H1 (cell line): ENCODE results near the gene CDR2L. TPM values are rescaled to one million over a fixed set of nuclear protein-coding genes. Genes with fewer than 3 reads are reported as not detected.

Experiments used
- BCL11A ChIP-seq, 2 experiments: IDR thresholded peaks; one replicate each; pipeline ENCODE4 v1.6.1; 2011; ENCODE audit warnings: low read depth in 2 of 2, low read length in 2 of 2, mild to moderate bottlenecking in 2 of 2
- CBX5 ChIP-seq: fragments of 300-800, 300-1000 bp; sonication (generic); IDR thresholded peaks from 2 replicates; pipeline ENCODE4 v1.7.1; 2016; ENCODE audit warnings: antibody characterized with exemption, low read length, low read depth
- CBX8 ChIP-seq: fragments of 300-800, 300-1000 bp; sonication (generic); IDR thresholded peaks from 2 replicates; pipeline ENCODE4 v1.7.1; 2016; ENCODE audit warnings: low read depth, low read length, borderline replicate concordance
- CEBPB ChIP-seq: IDR thresholded peaks from 2 replicates; pipeline ENCODE4 v1.6.1; 2012; ENCODE audit warnings: low read depth, low read length
- CHD1 ChIP-seq: IDR thresholded peaks from 2 replicates; pipeline ENCODE4 v1.6.1; 2012; ENCODE audit warnings: low read depth, low read length, improper control_type of control experiment
- CREB1 ChIP-seq: IDR thresholded peaks from 2 replicates; pipeline ENCODE4 v1.6.1; 2012; ENCODE audit warnings: inconsistent platforms
- JUN ChIP-seq: IDR thresholded peaks from 2 replicates; pipeline ENCODE4 v1.6.1; 2011; ENCODE audit warnings: low read depth, mild to moderate bottlenecking, improper control_type of control experiment, low read length
- KDM4A ChIP-seq: IDR thresholded peaks from one replicate; pipeline ENCODE4 v1.7.1; 2012; ENCODE audit warnings: low read depth, mild to moderate bottlenecking, moderate library complexity, low read length, inconsistent platforms; ENCODE audit not compliant: severe bottlenecking
- MAFK ChIP-seq: IDR thresholded peaks from 2 replicates; pipeline ENCODE4 v1.6.1; 2012; ENCODE audit warnings: low read depth, mild to moderate bottlenecking, improper control_type of control experiment, low read length
- PHF8 ChIP-seq: fragments of 200-600 bp; sonication (generic); conservative IDR thresholded peaks from 2 replicates; pipeline ENCODE4 v1.7.1; 2012; ENCODE audit warnings: low read depth, mild to moderate bottlenecking, inconsistent platforms, low read length, moderate library complexity
- RAD21 ChIP-seq, 2 experiments: IDR thresholded peaks in 1 of 2; conservative IDR thresholded peaks in 1 of 2; 2 replicates each; pipeline ENCODE4 v1.6.1; 2011; ENCODE audit warnings: low read depth in 2 of 2, low read length in 2 of 2, improper control_type of control experiment in 1 of 2, inconsistent platforms in 1 of 2, mild to moderate bottlenecking in 1 of 2, moderate library complexity in 1 of 2
- RFX5 ChIP-seq: IDR thresholded peaks from 2 replicates; pipeline ENCODE4 v1.6.1; 2011; ENCODE audit warnings: low read depth, low read length, improper control_type of control experiment, borderline replicate concordance
- SAP30 ChIP-seq: fragments of 300-600 bp; sonication (generic); IDR thresholded peaks from 2 replicates; pipeline ENCODE4 v1.7.1; 2012; ENCODE audit warnings: low read length, moderate library complexity, mild to moderate bottlenecking, inconsistent platforms; ENCODE audit not compliant: insufficient read depth, insufficient replicate concordance
- SUZ12 ChIP-seq: fragments of 200-600 bp; sonication (generic); IDR thresholded peaks from 2 replicates; pipeline ENCODE4 v1.6.1; 2012; ENCODE audit warnings: mild to moderate bottlenecking, inconsistent platforms, low read length, moderate library complexity, mixed read lengths
- TAF1 ChIP-seq: IDR thresholded peaks from 2 replicates; pipeline ENCODE4 v1.6.1; 2011; ENCODE audit warnings: mild to moderate bottlenecking, low read depth, low read length
- TAF7 ChIP-seq: optimal IDR thresholded peaks from 2 replicates; pipeline ENCODE3; 2011; ENCODE audit warnings: low read depth, mild to moderate bottlenecking, inconsistent platforms, low read length, moderate library complexity, borderline replicate concordance
- YY1 ChIP-seq: IDR thresholded peaks from 2 replicates; pipeline ENCODE4 v1.6.1; 2011; ENCODE audit warnings: low read depth, mild to moderate bottlenecking, low read length
- ZNF274 ChIP-seq: IDR thresholded peaks from 2 replicates; pipeline ENCODE4 v1.7.0; 2012; ENCODE audit warnings: low read length, borderline replicate concordance; ENCODE audit errors: extremely low read depth
- polyA plus RNA-seq, 7 experiments: library from polyadenylated mRNA; depleted of rRNA in 3 of 7; stranded (reverse) in 5 of 7; unstranded in 2 of 7; fragments of >200 nt in 5 of 7; fragments of 200-250 nt in 2 of 7; gene quantifications; 1 replicate in 5 of 7; 2 replicates in 1 of 7; 4 replicates in 1 of 7; pipeline versions ENCODE4 v1.2.1 to v1.2.3, GENCODE V29; 2011 to 2013; ENCODE audit warnings: missing spikeins in 2 of 7, mixed read lengths in 2 of 7
- total RNA-seq: library from RNA; stranded (reverse); fragmentation: NEBNext Ultra II Directional; extraction: Animal tissue kit (Norgen Biotek cat#: 25700); gene quantifications from 2 replicates; pipeline ENCODE4 v1.2.1, GENCODE V29; 2021
- TF ChIP-seq, protein P1 (sequence below), 3 experiments: IDR thresholded peaks; 1 replicate in 2 of 3; 2 replicates in 1 of 3; pipeline versions ENCODE4 v1.5.1 to v1.6.1; 2011; ENCODE audit warnings: low read length in 3 of 3, mild to moderate bottlenecking in 3 of 3, inconsistent platforms in 2 of 3, low read depth in 1 of 3, moderate library complexity in 1 of 3; ENCODE audit not compliant: insufficient read depth in 1 of 3; ENCODE audit errors: control extremely low read depth in 1 of 3
- TF ChIP-seq, protein P2 (sequence below): IDR thresholded peaks from 2 replicates; pipeline ENCODE4 v1.6.1; 2011; ENCODE audit warnings: low read length, improper control_type of control experiment

The CDR2L gene
- total and polyA plus RNA-seq, 2 of the 8 experiments (the other 6 are each of a cell fraction or from before 2014, with no cell fraction given) = 20.4 to 38.1 TPM

- TF ChIP-seq SAP30 (no peak), PHF8 (peak; percentile 47; the same call in 1 of the 2 replicates), RFX5 (no peak), JUN (no peak), BCL11A (IDR thresholded peaks at IDR 0.05; ENCODE audit: low read depth in 2 of 2, low read length in 2 of 2) (no peak), CREB1 (no peak), TAF7 (no peak), CBX8 (no peak), CBX5 (no peak), CHD1 (no peak), MAFK (no peak), SUZ12 (no peak), CEBPB (no peak), ZNF274 (no peak), RAD21 (IDR thresholded peaks at IDR 0.05 in 1 of 2, conservative IDR thresholded peaks at IDR 0.05 in 1 of 2; ENCODE audit: low read depth in 2 of 2, low read length in 2 of 2) (no peak), TAF1 (0 out of 2 replicates have a peak, but pooled peaks have one; percentile 31), YY1 (no peak), KDM4A (peak; percentile 61)
- TF ChIP-seq, protein P1, sequence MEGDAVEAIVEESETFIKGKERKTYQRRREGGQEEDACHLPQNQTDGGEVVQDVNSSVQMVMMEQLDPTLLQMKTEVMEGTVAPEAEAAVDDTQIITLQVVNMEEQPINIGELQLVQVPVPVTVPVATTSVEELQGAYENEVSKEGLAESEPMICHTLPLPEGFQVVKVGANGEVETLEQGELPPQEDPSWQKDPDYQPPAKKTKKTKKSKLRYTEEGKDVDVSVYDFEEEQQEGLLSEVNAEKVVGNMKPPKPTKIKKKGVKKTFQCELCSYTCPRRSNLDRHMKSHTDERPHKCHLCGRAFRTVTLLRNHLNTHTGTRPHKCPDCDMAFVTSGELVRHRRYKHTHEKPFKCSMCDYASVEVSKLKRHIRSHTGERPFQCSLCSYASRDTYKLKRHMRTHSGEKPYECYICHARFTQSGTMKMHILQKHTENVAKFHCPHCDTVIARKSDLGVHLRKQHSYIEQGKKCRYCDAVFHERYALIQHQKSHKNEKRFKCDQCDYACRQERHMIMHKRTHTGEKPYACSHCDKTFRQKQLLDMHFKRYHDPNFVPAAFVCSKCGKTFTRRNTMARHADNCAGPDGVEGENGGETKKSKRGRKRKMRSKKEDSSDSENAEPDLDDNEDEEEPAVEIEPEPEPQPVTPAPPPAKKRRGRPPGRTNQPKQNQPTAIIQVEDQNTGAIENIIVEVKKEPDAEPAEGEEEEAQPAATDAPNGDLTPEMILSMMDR (IDR thresholded peaks at IDR 0.05; ENCODE audit: control extremely low read depth in 1 of 3, insufficient read depth in 1 of 3, low read depth in 1 of 3, low read length in 3 of 3) = no peak
- TF ChIP-seq, protein P2, sequence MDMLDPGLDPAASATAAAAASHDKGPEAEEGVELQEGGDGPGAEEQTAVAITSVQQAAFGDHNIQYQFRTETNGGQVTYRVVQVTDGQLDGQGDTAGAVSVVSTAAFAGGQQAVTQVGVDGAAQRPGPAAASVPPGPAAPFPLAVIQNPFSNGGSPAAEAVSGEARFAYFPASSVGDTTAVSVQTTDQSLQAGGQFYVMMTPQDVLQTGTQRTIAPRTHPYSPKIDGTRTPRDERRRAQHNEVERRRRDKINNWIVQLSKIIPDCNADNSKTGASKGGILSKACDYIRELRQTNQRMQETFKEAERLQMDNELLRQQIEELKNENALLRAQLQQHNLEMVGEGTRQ = no peak
These were observed 15.1 kb upstream of the CDR2L start, which contains the start of gene HID1 (continued) for GRCh38 chr17:74972107-74972972.
